Neural progenitor cell (in vitro differentiated cells): Measurements from ENCODE around the gene TRMT1. TPM values are rescaled to one million over a fixed set of nuclear protein-coding genes. Genes with fewer than 3 reads are reported as not detected.
A peak's percentile ranks its signal among the peaks of the same experiment; 100 is the strongest.

Source experiments
- DNase-seq: peaks from one replicate; pipeline ENCODE4 v3.0.0-alpha.2; 2016; ENCODE audit warnings: low spot score
- H2AFZ ChIP-seq: fragments of 200-600 bp; sonication (generic); replicated peaks from 2 replicates; pipeline ENCODE4 v1.6.1; 2016; ENCODE audit warnings: antibody characterized with exemption
- H3F3A ChIP-seq: fragments of 200-600 bp; sonication (generic); 2 replicates; pipeline ENCODE4 v1.6.1; 2016; ENCODE audit warnings: antibody characterized with exemption, low read depth
- H3K27ac ChIP-seq: fragments of 200-600 bp; sonication (generic); 2 replicates; pipeline ENCODE4 v1.5.1; 2016; ENCODE audit warnings: mild to moderate bottlenecking
- H3K27me3 ChIP-seq: fragments of 200-600 bp; sonication (generic); 2 replicates; pipeline ENCODE4 v1.6.1; 2016; ENCODE audit warnings: mild to moderate bottlenecking, moderate library complexity
- H3K36me3 ChIP-seq: fragments of 200-600 bp; sonication (generic); 2 replicates; pipeline ENCODE4 v1.5.1; 2016
- H3K4me1 ChIP-seq: fragments of 200-600 bp; sonication (generic); 2 replicates; pipeline ENCODE4 v1.6.1; 2016; ENCODE audit warnings: mixed run types
- H3K4me2 ChIP-seq: fragments of 200-600 bp; sonication (generic); 2 replicates; pipeline ENCODE4 v1.6.1; 2016
- H3K4me3 ChIP-seq: fragments of 200-600 bp; sonication (generic); 2 replicates; pipeline ENCODE4 v1.5.1; 2016
- H3K79me2 ChIP-seq: fragments of 200-600 bp; sonication (generic); 2 replicates; pipeline ENCODE4 v1.6.1; 2016; ENCODE audit warnings: low read depth
- H3K9ac ChIP-seq: fragments of 200-600 bp; sonication (generic); 2 replicates; pipeline ENCODE4 v1.6.1; 2016
- H3K9me3 ChIP-seq: fragments of 200-600 bp; sonication (generic); 2 replicates; pipeline ENCODE4 v1.5.1; 2016; ENCODE audit warnings: low read depth
- H4K20me1 ChIP-seq: fragments of 200-600 bp; sonication (generic); 2 replicates; pipeline ENCODE4 v1.6.1; 2016; ENCODE audit warnings: low read depth
- H3K27ac Mint-ChIP-seq: 3 replicates; pipeline ENCODE4 v1.8.0; 2021; ENCODE audit warnings: mixed read lengths
- H3K27me3 Mint-ChIP-seq: 2 replicates; pipeline ENCODE4 v1.8.0; 2022; ENCODE audit warnings: low read depth, mild to moderate bottlenecking, inconsistent platforms, moderate library complexity, mixed read lengths; ENCODE audit not compliant: insufficient read depth
- H3K36me3 Mint-ChIP-seq: 3 replicates; pipeline ENCODE4 v1.8.0; 2021; ENCODE audit warnings: mixed read lengths
- H3K4me1 Mint-ChIP-seq: 3 replicates; pipeline ENCODE4 v1.8.0; 2021; ENCODE audit warnings: mixed read lengths
- H3K4me3 Mint-ChIP-seq: 3 replicates; pipeline ENCODE4 v1.8.0; 2021; ENCODE audit warnings: mild to moderate bottlenecking, moderate library complexity, mixed read lengths
- H3K9me3 Mint-ChIP-seq: 3 replicates; pipeline ENCODE4 v1.8.0; 2020; ENCODE audit warnings: mixed read lengths
- EZH2 ChIP-seq: fragments of 200-600 bp; sonication (generic); IDR thresholded peaks from 2 replicates; pipeline ENCODE4 v1.6.1; 2017; ENCODE audit warnings: antibody characterized with exemption, mild to moderate bottlenecking, moderate library complexity
- EZH2phosphoT487 ChIP-seq: fragments of 200-600 bp; sonication (generic); IDR thresholded peaks from 2 replicates; pipeline ENCODE4 v1.6.1; 2017; ENCODE audit warnings: antibody characterized with exemption
- total RNA-seq: library from RNA; depleted of rRNA; stranded (reverse); fragments of >200 nt; gene quantifications from 2 replicates; pipeline ENCODE4 v1.2.3, GENCODE V29; 2015; ENCODE audit warnings: low replicate concordance
- TF ChIP-seq, protein P1 (sequence below): fragments of 200-600 bp; sonication (generic); IDR thresholded peaks from 2 replicates; pipeline ENCODE4 v1.5.1; 2017; ENCODE audit warnings: antibody characterized with exemption, mild to moderate bottlenecking

TRMT1 gene
- total RNA-seq, 1 donor from 2014 or later: 30.2 TPM

DNA sequence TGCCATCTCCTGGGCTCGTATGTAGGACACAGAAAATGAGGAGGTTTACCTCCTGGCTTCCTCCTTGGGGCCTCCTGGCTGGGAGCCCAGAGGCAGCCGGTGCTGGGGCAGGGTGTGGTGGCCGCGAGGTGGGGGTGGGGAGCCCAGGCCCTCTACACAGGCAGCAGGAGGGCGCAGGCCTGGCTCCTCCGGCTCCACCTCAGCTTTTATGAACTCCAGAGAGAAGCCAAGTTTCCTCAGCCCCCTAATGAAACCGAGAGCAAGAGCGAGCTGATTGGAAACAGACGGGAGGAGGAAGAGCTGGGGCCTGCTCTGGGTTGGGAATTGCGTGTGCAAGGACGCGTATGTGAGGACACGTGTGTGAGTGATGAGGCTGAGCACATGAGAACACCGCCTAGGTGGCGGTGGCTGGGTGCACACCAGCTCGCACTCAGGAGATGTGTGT lies 37.0 kb downstream of the TRMT1 start:
- no peaks in the 10 kb centered on the region for H3K9me3 Mint-ChIP-seq
- TF ChIP-seq EZH2 (no peak), EZH2phosphoT487 (no peak)
- TF ChIP-seq, protein P1, sequence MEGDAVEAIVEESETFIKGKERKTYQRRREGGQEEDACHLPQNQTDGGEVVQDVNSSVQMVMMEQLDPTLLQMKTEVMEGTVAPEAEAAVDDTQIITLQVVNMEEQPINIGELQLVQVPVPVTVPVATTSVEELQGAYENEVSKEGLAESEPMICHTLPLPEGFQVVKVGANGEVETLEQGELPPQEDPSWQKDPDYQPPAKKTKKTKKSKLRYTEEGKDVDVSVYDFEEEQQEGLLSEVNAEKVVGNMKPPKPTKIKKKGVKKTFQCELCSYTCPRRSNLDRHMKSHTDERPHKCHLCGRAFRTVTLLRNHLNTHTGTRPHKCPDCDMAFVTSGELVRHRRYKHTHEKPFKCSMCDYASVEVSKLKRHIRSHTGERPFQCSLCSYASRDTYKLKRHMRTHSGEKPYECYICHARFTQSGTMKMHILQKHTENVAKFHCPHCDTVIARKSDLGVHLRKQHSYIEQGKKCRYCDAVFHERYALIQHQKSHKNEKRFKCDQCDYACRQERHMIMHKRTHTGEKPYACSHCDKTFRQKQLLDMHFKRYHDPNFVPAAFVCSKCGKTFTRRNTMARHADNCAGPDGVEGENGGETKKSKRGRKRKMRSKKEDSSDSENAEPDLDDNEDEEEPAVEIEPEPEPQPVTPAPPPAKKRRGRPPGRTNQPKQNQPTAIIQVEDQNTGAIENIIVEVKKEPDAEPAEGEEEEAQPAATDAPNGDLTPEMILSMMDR: no peak
- peaks cover 24% of the 10 kb centered on the region for H3K27me3 ChIP-seq
- no peaks in the 10 kb centered on the region for H3K9me3 ChIP-seq
- DNase-seq: no peak
- H3F3A ChIP-seq: peaks cover 5% of the 10 kb centered on the region
- no peak overlapping the region for H3K4me3 ChIP-seq
- H3K27me3 Mint-ChIP-seq: peaks cover 41% of the 10 kb centered on the region
- no peak overlapping the region for H3K27ac ChIP-seq
- no peak overlapping the region for H3K27ac Mint-ChIP-seq
- no peaks in the 10 kb centered on the region for H4K20me1 ChIP-seq
- no peaks in the 10 kb centered on the region for H3K36me3 Mint-ChIP-seq
- H2AFZ ChIP-seq: peak overlapping the region; percentile 76
- H3K4me2 ChIP-seq: no peak overlapping the region
- no peak overlapping the region for H3K4me3 Mint-ChIP-seq
- no peaks in the 10 kb centered on the region for H3K36me3 ChIP-seq
- peaks cover 43% of the 10 kb centered on the region for H3K4me1 ChIP-seq
- H3K79me2 ChIP-seq: no peaks in the 10 kb centered on the region
- H3K9ac ChIP-seq: no peak overlapping the region
- H3K4me1 Mint-ChIP-seq: peaks cover 35% of the 10 kb centered on the region

DNA sequence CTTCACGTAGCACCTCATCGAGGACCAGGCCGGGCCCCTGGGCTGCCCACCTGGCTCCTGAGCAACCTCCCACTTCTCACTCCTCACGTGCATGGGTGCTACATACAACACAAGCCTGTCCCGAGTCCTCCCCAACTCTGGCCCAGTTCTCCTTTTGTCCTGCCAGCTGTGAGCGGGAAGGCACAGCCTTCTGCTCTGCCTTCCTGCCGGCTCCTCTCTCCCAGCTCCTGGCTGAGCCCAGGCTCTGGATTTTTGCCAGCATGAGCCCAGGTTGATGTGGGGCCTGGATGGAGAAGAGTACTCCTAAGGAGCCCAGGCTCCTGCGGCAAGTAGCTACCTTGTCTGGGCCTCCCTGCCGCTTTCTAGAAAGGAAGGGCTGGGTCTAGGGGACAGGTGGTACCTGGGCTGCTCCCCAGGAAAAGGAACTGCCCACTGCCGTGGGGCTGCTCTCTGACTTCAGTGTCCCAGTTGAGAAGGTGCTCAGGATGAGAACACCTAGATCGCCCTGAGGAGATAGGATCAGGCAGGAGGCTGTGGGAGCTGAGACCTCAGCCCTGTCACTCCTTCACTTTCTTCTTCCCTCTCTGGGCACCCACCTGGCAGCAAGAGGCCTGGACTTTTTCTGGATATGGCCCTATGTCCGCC lies 37.5 kb downstream of the TRMT1 start:
- Mint-ChIP-seq H3K9me3 (no peaks in the 10 kb centered on the region), H3K27ac (no peak overlapping the region), H3K4me1 (peaks cover 35% of the 10 kb centered on the region), H3K36me3 (no peaks in the 10 kb centered on the region), H3K27me3 (peaks cover 39% of the 10 kb centered on the region), H3K4me3 (no peak overlapping the region)
- H3K4me3 ChIP-seq: no peak overlapping the region
- no peaks in the 10 kb centered on the region for H4K20me1 ChIP-seq
- no peak for DNase-seq
- no peak overlapping the region for H3K27ac ChIP-seq
- H3F3A ChIP-seq: peaks cover 5% of the 10 kb centered on the region
- peaks cover 43% of the 10 kb centered on the region for H3K4me1 ChIP-seq
- H3K9ac ChIP-seq: no peak overlapping the region
- no peak overlapping the region for H2AFZ ChIP-seq
- H3K36me3 ChIP-seq: no peaks in the 10 kb centered on the region
- peaks cover 19% of the 10 kb centered on the region for H3K27me3 ChIP-seq
- no peaks in the 10 kb centered on the region for H3K79me2 ChIP-seq
- no peak overlapping the region for H3K4me2 ChIP-seq
- H3K9me3 ChIP-seq: no peaks in the 10 kb centered on the region
- TF ChIP-seq EZH2phosphoT487 (no peak), EZH2 (no peak)
- TF ChIP-seq, protein P1: no peak

DNA sequence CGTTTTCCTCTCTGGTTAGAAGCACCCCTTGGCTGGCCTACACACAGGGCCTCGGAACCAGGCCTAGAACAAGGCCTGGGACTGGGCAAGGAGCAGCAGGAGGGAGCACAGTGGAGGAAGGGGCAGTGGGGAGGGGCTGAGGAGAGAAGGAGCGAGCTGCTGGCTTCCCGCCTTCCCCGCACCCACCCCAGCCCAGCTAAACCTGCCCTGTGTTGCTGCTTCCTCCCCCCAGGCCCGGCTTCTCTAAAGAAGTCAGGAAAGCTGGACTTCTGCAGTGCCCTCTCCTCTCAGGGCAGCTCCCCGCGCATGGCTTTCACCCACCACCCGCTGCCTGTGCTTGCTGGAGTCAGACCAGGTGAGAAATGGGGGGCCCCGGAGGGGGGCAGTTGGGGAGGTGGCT lies 38.2 kb downstream of the TRMT1 start:
- peaks cover 33% of the 10 kb centered on the region for H3K4me1 Mint-ChIP-seq
- Histone ChIP-seq H3K9me3 (no peaks in the 10 kb centered on the region), H3F3A (peaks cover 5% of the 10 kb centered on the region), H4K20me1 (no peaks in the 10 kb centered on the region), H3K27me3 (peaks cover 18% of the 10 kb centered on the region), H3K9ac (no peak overlapping the region), H3K79me2 (no peaks in the 10 kb centered on the region), H3K4me2 (no peak overlapping the region), H3K4me1 (peaks cover 43% of the 10 kb centered on the region), H3K27ac (no peak overlapping the region), H3K4me3 (no peak overlapping the region), H3K36me3 (no peaks in the 10 kb centered on the region), H2AFZ (no peak overlapping the region)
- no peaks in the 10 kb centered on the region for H3K9me3 Mint-ChIP-seq
- no peak for TF ChIP-seq EZH2
- TF ChIP-seq EZH2phosphoT487: no peak
- TF ChIP-seq, protein P1: no peak
- no peaks in the 10 kb centered on the region for H3K36me3 Mint-ChIP-seq
- H3K27ac Mint-ChIP-seq: peak overlapping the region; percentile 72
- H3K4me3 Mint-ChIP-seq: no peak overlapping the region
- H3K27me3 Mint-ChIP-seq: peaks cover 39% of the 10 kb centered on the region
- DNase-seq: no peak
